Measurements from ENCODE around the gene CDH15. TPM values are rescaled to one million over a fixed set of nuclear protein-coding genes. Genes with fewer than 3 reads are reported as not detected.

Gene CDH15
- polyA plus RNA-seq, 1 donor from 2014 or later: not detected

DNA sequence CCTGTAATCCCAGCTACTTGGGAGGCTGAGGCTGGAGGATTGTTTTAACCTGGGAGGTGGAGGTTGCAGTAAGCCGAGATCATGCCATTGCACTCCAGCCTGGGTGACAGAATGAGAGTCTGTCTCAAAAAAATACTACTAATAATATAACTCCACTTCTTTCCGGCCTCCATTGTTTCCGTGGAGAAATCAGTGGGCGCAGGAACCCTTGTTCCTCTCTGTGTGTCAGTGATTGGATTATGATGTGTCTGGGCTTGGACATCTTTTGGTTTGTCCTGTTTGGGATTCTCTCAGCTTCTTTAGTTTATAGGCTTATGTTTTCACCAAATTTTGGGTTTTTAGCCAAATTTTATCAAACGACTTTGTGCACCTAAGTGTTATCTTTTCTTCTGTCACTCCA is 41.1 kb upstream of the CDH15 start:
- H3K36me3 ChIP-seq (ENCODE audit: insufficient read depth, low read length): no peaks in the 10 kb centered on the region
- H3K4me3 ChIP-seq (ENCODE audit: low read length): no peak overlapping the region
- TF ChIP-seq, protein P1, sequence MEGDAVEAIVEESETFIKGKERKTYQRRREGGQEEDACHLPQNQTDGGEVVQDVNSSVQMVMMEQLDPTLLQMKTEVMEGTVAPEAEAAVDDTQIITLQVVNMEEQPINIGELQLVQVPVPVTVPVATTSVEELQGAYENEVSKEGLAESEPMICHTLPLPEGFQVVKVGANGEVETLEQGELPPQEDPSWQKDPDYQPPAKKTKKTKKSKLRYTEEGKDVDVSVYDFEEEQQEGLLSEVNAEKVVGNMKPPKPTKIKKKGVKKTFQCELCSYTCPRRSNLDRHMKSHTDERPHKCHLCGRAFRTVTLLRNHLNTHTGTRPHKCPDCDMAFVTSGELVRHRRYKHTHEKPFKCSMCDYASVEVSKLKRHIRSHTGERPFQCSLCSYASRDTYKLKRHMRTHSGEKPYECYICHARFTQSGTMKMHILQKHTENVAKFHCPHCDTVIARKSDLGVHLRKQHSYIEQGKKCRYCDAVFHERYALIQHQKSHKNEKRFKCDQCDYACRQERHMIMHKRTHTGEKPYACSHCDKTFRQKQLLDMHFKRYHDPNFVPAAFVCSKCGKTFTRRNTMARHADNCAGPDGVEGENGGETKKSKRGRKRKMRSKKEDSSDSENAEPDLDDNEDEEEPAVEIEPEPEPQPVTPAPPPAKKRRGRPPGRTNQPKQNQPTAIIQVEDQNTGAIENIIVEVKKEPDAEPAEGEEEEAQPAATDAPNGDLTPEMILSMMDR (IDR thresholded peaks at IDR 0.05; ENCODE audit: poor library complexity, severe bottlenecking): no peak
- no peak for TF ChIP-seq TAF1 (IDR thresholded peaks at IDR 0.05; ENCODE audit: low read depth)
- TF ChIP-seq EP300 (conservative IDR thresholded peaks at IDR 0.05; ENCODE audit: poor library complexity, severe bottlenecking): no peak
- no peak for TF ChIP-seq SMC3 (conservative IDR thresholded peaks at IDR 0.05; ENCODE audit: poor library complexity)
- no peaks in the 10 kb centered on the region for H3K9me3 ChIP-seq (ENCODE audit: low read length)
- H3K79me2 ChIP-seq (replicated peaks; ENCODE audit: insufficient read depth, low read length): no peaks in the 10 kb centered on the region
- no peaks in the 10 kb centered on the region for H4K20me1 ChIP-seq (ENCODE audit: insufficient read depth)
- no peak overlapping the region for H3K9ac ChIP-seq (ENCODE audit: low read length)
- no peaks in the 10 kb centered on the region for H3K9me2 ChIP-seq (ENCODE audit: insufficient read depth, low read length)
- H2AFZ ChIP-seq (ENCODE audit: low read depth, low read length): no peak overlapping the region
- H3F3A ChIP-seq (ENCODE audit: insufficient read depth, low read length, poor library complexity, severe bottlenecking): no peaks in the 10 kb centered on the region
- H3K27me3 ChIP-seq (ENCODE audit: insufficient read depth, low read depth, low read length): no peaks in the 10 kb centered on the region
- no peak overlapping the region for H3K27ac ChIP-seq (ENCODE audit: low read length)
- H3K4me2 ChIP-seq (ENCODE audit: low read length): no peak overlapping the region

- Histone ChIP-seq H3K27ac (ENCODE audit: low read length) (no peak overlapping the region), H3K9me3 (ENCODE audit: low read length) (no peaks in the 10 kb centered on the region), H3F3A (ENCODE audit: insufficient read depth, low read length, poor library complexity, severe bottlenecking) (no peaks in the 10 kb centered on the region), H3K36me3 (ENCODE audit: insufficient read depth, low read length) (no peaks in the 10 kb centered on the region), H2AFZ (ENCODE audit: low read depth, low read length) (no peak overlapping the region), H3K4me3 (ENCODE audit: low read length) (no peak overlapping the region), H3K27me3 (ENCODE audit: insufficient read depth, low read depth, low read length) (no peaks in the 10 kb centered on the region), H3K4me2 (ENCODE audit: low read length) (no peak overlapping the region), H3K9ac (ENCODE audit: low read length) (no peak overlapping the region), H3K9me2 (ENCODE audit: insufficient read depth, low read length) (no peaks in the 10 kb centered on the region), H3K79me2 (replicated peaks; ENCODE audit: insufficient read depth, low read length) (no peaks in the 10 kb centered on the region), H4K20me1 (ENCODE audit: insufficient read depth) (no peaks in the 10 kb centered on the region)
- no peak for TF ChIP-seq TAF1 (IDR thresholded peaks at IDR 0.05; ENCODE audit: low read depth)
These were observed 39.8 kb upstream of the CDH15 start for GRCh38 chr16:89131783-89132182.

- Histone ChIP-seq H3K4me2 (ENCODE audit: low read length) (no peak overlapping the region), H3K9me2 (ENCODE audit: insufficient read depth, low read length) (no peaks in the 10 kb centered on the region), H3K36me3 (ENCODE audit: insufficient read depth, low read length) (no peaks in the 10 kb centered on the region), H3K79me2 (replicated peaks; ENCODE audit: insufficient read depth, low read length) (no peaks in the 10 kb centered on the region), H4K20me1 (ENCODE audit: insufficient read depth) (no peaks in the 10 kb centered on the region), H3K27me3 (ENCODE audit: insufficient read depth, low read depth, low read length) (no peaks in the 10 kb centered on the region), H3K27ac (ENCODE audit: low read length) (no peak overlapping the region), H3K9me3 (ENCODE audit: low read length) (no peaks in the 10 kb centered on the region), H3K9ac (ENCODE audit: low read length) (no peak overlapping the region), H3K4me3 (ENCODE audit: low read length) (no peak overlapping the region), H3F3A (ENCODE audit: insufficient read depth, low read length, poor library complexity, severe bottlenecking) (no peaks in the 10 kb centered on the region), H2AFZ (ENCODE audit: low read depth, low read length) (no peak overlapping the region)
- TF ChIP-seq EZH2 (IDR thresholded peaks at IDR 0.05; ENCODE audit: borderline replicate concordance, insufficient read depth, low read length, poor library complexity, severe bottlenecking) (no peak), TAF1 (IDR thresholded peaks at IDR 0.05; ENCODE audit: low read depth) (no peak), REST (IDR thresholded peaks at IDR 0.05; ENCODE audit: borderline replicate concordance) (no peak), SMC3 (conservative IDR thresholded peaks at IDR 0.05; ENCODE audit: poor library complexity) (no peak), EP300 (conservative IDR thresholded peaks at IDR 0.05; ENCODE audit: poor library complexity, severe bottlenecking) (no peak)
These were observed 39.1 kb upstream of the CDH15 start for GRCh38 chr16:89132194-89133005.

Measured in neural cell (in vitro differentiated cells).